Activated CD8-positive, alpha-beta memory T cell treated with anti-CD3 and anti-CD28 coated beads, Interleukin-2, amount 10 ng/mL, durations not matched to agents 7 days and 5 days (primary cell): ENCODE results near the gene CDK1. TPM values are rescaled to one million over a fixed set of nuclear protein-coding genes. Genes with fewer than 3 reads are reported as not detected.

Experiments
- ATAC-seq: fragments of 150-1000 bp; cut with Tn5 transposase; one replicate; pipeline ENCODE4 v1.10.0; 2021; ENCODE audit warnings: moderate library complexity
- CTCF ChIA-PET: fragments of 350-600 bp; sonication (Branson Sonifier 250); formaldehyde crosslinking; loops from one replicate; lab custom pipeline; 2021; ENCODE audit warnings: antibody characterized with exemption; lab: Charles Lee
- DNase-seq: peaks from one replicate; pipeline ENCODE4 v3.0.0-alpha.2; 2020
- H3K27ac Mint-ChIP-seq: one replicate; pipeline ENCODE4 v1.8.0; 2021; ENCODE audit warnings: mild to moderate bottlenecking, mixed read lengths
- H3K27me3 Mint-ChIP-seq: one replicate; pipeline ENCODE4 v1.8.0; 2021; ENCODE audit warnings: mixed read lengths
- H3K36me3 Mint-ChIP-seq: one replicate; pipeline ENCODE4 v1.8.0; 2021; ENCODE audit warnings: mild to moderate bottlenecking, mixed read lengths
- H3K4me1 Mint-ChIP-seq: one replicate; pipeline ENCODE4 v1.8.0; 2021; ENCODE audit warnings: mixed read lengths
- H3K4me3 Mint-ChIP-seq: one replicate; pipeline ENCODE4 v1.8.0; 2021; ENCODE audit warnings: mild to moderate bottlenecking, moderate library complexity, mixed read lengths
- H3K9me3 Mint-ChIP-seq: one replicate; pipeline ENCODE4 v1.8.0; 2022; ENCODE audit warnings: low read depth, mixed read lengths
- total RNA-seq, 2 experiments: library from RNA; stranded (reverse); gene quantifications; one replicate each; pipeline ENCODE4 v1.2.3, GENCODE V29; 2021

CDK1 gene
- total RNA-seq: 100 to 1,000 TPM; 111 to 123 TPM

GRCh38 chr10:60778214-60778970 lies at the start of gene CDK1:
Gene CDK1, plus strand, starts transcription at chr10:60778478. Its CDS starts 1,688 bp downstream, at chr10:60780166.
- no peaks in the 10 kb centered on the region for H3K27me3 Mint-ChIP-seq
- ATAC-seq (peak; percentile 97), DNase-seq (peak; percentile 98)
- H3K4me3 Mint-ChIP-seq: peak within 1 kb of the TSS; percentile 98
- H3K9me3 Mint-ChIP-seq: no peaks in the 10 kb centered on the region
- CTCF ChIA-PET: interaction anchor here (1.0 to 1.3 kb wide), 3 partner anchors 9 to 11 kb away, joined by 3 to 5 read pairs (median 5); no protein-coding TSS in a partner anchor
- H3K36me3 Mint-ChIP-seq: peaks cover 33% of the 10 kb centered on the region
- H3K4me1 Mint-ChIP-seq: peaks cover 27% of the 10 kb centered on the region
- H3K27ac Mint-ChIP-seq: peak within 1 kb of the TSS; percentile 99

GRCh38 chr10:60729106-60729505 lies 49.2 kb upstream of the CDK1 start:
- CTCF ChIA-PET: interaction anchor here (1.0 to 1.7 kb wide), 2 partner anchors 8 to 79 kb away, joined by 3 read pairs; no protein-coding TSS in a partner anchor
- Mint-ChIP-seq H3K9me3 (no peaks in the 10 kb centered on the region), H3K4me3 (no peak overlapping the region), H3K27ac (no peak overlapping the region), H3K4me1 (peaks cover 29% of the 10 kb centered on the region), H3K27me3 (peaks cover 43% of the 10 kb centered on the region), H3K36me3 (peaks cover under 1% of the 10 kb centered on the region)
- ATAC-seq (no peak), DNase-seq (no peak)

DNA sequence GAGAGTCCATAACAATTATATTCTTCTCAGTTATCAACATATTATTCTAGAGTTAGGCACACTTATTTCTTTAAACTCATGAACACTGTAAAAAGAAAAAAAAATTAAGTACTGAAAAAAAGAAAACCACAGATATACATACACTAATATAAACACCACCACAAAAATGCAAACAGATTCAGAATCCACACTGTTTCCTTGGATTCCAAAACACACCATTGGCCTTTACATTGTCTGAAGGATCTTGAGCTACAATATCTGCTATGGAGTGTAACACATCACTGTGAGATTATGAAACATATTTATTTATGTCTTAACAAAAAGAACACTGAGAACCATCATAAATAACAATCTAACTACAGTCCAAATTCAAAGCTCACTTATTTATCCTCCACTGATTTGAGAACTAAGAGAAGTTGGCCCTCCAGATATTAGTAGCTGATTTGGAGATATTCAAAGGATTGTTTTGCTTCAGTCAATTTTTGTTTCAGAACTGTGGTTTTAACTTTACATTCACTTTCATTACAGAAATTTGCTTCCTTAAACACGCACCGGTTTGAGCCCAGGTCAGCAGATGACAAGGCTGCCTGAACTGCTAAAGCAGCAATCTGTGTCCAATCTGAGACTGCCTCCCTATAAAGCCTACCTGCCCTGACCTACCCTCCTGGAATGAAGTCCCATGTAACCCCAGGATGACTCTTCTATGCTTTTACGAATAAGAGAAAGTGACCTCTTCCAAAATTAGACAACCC lies 47.0 kb upstream of the CDK1 start:
- Mint-ChIP-seq H3K9me3 (no peaks in the 10 kb centered on the region), H3K4me1 (peaks cover 29% of the 10 kb centered on the region), H3K27me3 (peaks cover 41% of the 10 kb centered on the region), H3K36me3 (no peaks in the 10 kb centered on the region), H3K4me3 (peak overlapping the region; percentile 67), H3K27ac (peak overlapping the region; percentile 3)
- peak; percentile 44 for DNase-seq
- CTCF ChIA-PET: interaction anchor here (1.3 kb wide), 1 partner anchor 9 kb away, joined by 3 read pairs; no protein-coding TSS in a partner anchor
- ATAC-seq: peak; percentile 29

DNA sequence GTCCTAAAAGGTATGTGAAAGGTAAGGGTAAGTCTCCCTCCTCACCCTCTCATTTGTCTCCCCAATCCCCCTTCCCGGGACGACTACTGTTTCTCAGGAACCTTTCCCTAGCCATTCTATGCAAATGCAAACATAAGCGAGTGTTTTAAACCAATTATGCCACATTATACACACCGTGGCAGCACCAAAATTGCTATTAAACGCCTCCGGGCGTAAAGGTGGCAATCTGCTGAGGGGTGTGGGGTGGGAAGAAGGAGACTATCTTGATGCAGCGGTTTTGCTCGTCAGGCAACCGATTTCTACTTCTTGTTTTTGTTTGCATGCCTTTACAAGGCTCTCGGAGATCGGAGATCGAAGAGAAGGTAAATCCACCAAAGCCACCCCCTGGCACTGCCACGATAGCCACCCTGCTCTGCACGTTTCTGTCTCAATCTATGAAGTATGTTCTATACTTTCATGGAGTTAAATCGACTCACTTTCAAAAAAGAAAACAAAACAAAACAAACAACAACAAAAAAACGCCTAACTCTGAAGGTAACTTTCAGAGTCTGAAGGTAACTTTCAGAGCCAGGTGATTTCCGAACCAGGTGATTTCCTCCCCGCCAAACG lies 46.0 kb upstream of the CDK1 start:
- Mint-ChIP-seq H3K4me3 (peak overlapping the region; percentile 67), H3K27ac (peak overlapping the region; percentile 47), H3K27me3 (peaks cover 35% of the 10 kb centered on the region), H3K4me1 (peaks cover 27% of the 10 kb centered on the region), H3K36me3 (no peaks in the 10 kb centered on the region), H3K9me3 (no peaks in the 10 kb centered on the region)
- CTCF ChIA-PET: no interaction called here
- DNase-seq (no peak), ATAC-seq (no peak)

- ATAC-seq: peak; percentile 86
- Mint-ChIP-seq H3K4me1 (peaks cover 22% of the 10 kb centered on the region), H3K27me3 (peaks cover 31% of the 10 kb centered on the region), H3K27ac (peak overlapping the region; percentile 47), H3K9me3 (no peaks in the 10 kb centered on the region), H3K4me3 (peak overlapping the region; percentile 67), H3K36me3 (no peaks in the 10 kb centered on the region)
- CTCF ChIA-PET: no interaction called here
- peak; percentile 42 for DNase-seq
Measured at GRCh38 chr10:60732807-60733516, 45.3 kb upstream of the CDK1 start.

- Mint-ChIP-seq H3K4me1 (peaks cover 20% of the 10 kb centered on the region), H3K36me3 (no peaks in the 10 kb centered on the region), H3K9me3 (no peaks in the 10 kb centered on the region), H3K27me3 (peaks cover 29% of the 10 kb centered on the region), H3K4me3 (peak overlapping the region; percentile 34), H3K27ac (no peak overlapping the region)
- CTCF ChIA-PET: no interaction called here
- DNase-seq: no peak
- no peak for ATAC-seq
Measured at GRCh38 chr10:60733517-60733822, 44.8 kb upstream of the CDK1 start.

GRCh38 chr10:60733826-60734225 lies 44.5 kb upstream of the CDK1 start:
- Mint-ChIP-seq H3K27ac (no peak overlapping the region), H3K27me3 (peaks cover 30% of the 10 kb centered on the region), H3K36me3 (no peaks in the 10 kb centered on the region), H3K9me3 (no peaks in the 10 kb centered on the region), H3K4me1 (peaks cover 16% of the 10 kb centered on the region), H3K4me3 (no peak overlapping the region)
- ATAC-seq (no peak), DNase-seq (no peak)
- CTCF ChIA-PET: no interaction called here

- Mint-ChIP-seq H3K27ac (no peak overlapping the region), H3K9me3 (no peaks in the 10 kb centered on the region), H3K4me1 (peaks cover 16% of the 10 kb centered on the region), H3K4me3 (no peak overlapping the region), H3K27me3 (peaks cover 33% of the 10 kb centered on the region), H3K36me3 (no peaks in the 10 kb centered on the region)
- CTCF ChIA-PET: no interaction called here
- DNase-seq (no peak), ATAC-seq (no peak)
Measured at GRCh38 chr10:60734226-60734625, 44.1 kb upstream of the CDK1 start.

- H3K27ac Mint-ChIP-seq: no peak overlapping the region
- ATAC-seq (no peak), DNase-seq (no peak)
- peaks cover 16% of the 10 kb centered on the region for H3K4me1 Mint-ChIP-seq
- CTCF ChIA-PET: interaction anchor here (0.8 kb wide), 1 partner anchor 10 kb away, joined by 3 read pairs; no protein-coding TSS in a partner anchor
- no peak overlapping the region for H3K4me3 Mint-ChIP-seq
- no peaks in the 10 kb centered on the region for H3K36me3 Mint-ChIP-seq
- no peaks in the 10 kb centered on the region for H3K9me3 Mint-ChIP-seq
- peaks cover 31% of the 10 kb centered on the region for H3K27me3 Mint-ChIP-seq
Measured at GRCh38 chr10:60735244-60735643, 43.0 kb upstream of the CDK1 start.

DNA sequence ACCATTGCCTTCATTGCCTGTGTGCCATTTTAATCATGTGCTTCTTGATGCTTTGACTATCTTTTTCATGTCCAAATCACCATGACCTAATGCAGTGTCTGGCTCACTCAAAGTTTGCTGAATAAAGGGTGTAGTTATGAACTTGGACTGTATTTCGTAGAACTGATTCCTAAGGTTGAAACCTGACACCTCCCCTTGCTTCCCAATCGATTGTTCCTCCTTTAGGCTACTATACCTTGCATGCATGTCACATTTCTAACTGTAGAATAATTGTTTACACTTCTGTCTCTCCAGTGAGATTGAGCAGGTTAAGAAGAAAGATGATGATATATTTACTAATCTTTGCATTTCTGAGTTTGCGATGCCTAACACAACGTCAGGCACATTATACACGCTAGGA lies 41.0 kb upstream of the CDK1 start:
- Mint-ChIP-seq H3K36me3 (no peaks in the 10 kb centered on the region), H3K4me3 (no peak overlapping the region), H3K9me3 (no peaks in the 10 kb centered on the region), H3K27ac (no peak overlapping the region), H3K27me3 (peaks cover 29% of the 10 kb centered on the region), H3K4me1 (peaks cover 5% of the 10 kb centered on the region)
- CTCF ChIA-PET: no interaction called here
- no peak for ATAC-seq
- DNase-seq: no peak

DNA sequence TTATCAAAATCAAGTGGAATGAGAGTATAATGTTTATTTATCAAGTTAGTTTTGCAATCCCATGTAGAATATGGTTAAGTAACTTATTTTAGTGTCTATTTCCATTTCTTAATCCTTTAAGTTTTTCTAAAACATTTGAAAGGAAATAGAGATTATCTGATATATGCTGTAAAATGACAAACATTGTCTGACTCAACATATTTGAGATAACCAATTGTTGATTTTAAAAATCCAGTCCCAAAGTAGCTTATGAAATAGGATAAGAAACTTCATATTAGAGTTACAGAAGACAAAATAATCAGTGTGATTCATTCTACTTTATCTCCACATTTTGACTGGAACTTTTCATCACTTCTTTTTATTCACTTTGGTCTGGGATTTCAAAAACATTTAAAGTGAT lies 38.7 kb upstream of the CDK1 start:
- H3K27me3 Mint-ChIP-seq: peaks cover 22% of the 10 kb centered on the region

DNA sequence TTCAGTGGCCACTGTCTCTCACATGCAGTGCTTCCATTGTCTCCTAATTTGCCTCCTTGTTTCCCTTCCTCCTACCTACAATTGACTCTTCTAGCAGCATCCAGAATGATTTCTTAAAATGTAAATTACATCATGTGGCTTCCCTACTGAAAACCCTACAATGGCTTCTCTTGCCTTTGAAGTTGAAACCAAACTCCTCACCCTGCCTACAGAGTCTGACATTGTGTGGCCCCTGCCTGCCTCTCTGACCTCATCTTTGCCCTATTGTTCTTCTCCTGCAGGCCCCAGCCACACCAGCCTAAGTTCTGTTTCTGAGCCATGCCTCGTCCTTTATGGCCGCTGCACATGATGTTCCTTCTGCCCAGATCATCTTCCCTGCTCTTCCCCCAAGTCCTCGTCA lies 35.8 kb upstream of the CDK1 start:
- DNase-seq: no peak
- H3K27ac Mint-ChIP-seq: no peak overlapping the region
- no peaks in the 10 kb centered on the region for H3K4me1 Mint-ChIP-seq
- ATAC-seq: no peak
- H3K9me3 Mint-ChIP-seq: no peaks in the 10 kb centered on the region
- H3K36me3 Mint-ChIP-seq: no peaks in the 10 kb centered on the region
- CTCF ChIA-PET: no interaction called here
- H3K27me3 Mint-ChIP-seq: peaks cover 42% of the 10 kb centered on the region
- no peak overlapping the region for H3K4me3 Mint-ChIP-seq

More for the DNA sequence above, 38.7 kb upstream of the CDK1 start:
- DNase-seq (no peak), ATAC-seq (no peak)
- H3K9me3 Mint-ChIP-seq: no peaks in the 10 kb centered on the region
- H3K4me3 Mint-ChIP-seq: no peak overlapping the region
- no peak overlapping the region for H3K27ac Mint-ChIP-seq
- CTCF ChIA-PET: no interaction called here
- H3K4me1 Mint-ChIP-seq: no peaks in the 10 kb centered on the region
- H3K36me3 Mint-ChIP-seq: no peaks in the 10 kb centered on the region
